ENCODE data around the gene RGPD3. TPM values are rescaled to one million over a fixed set of nuclear protein-coding genes. Genes with fewer than 3 reads are reported as not detected.
"Not testable (repeated sequence)": the region's sequence is repeated elsewhere in the genome, so short reads cannot be mapped to it uniquely, and the experiment has no call there.

The RGPD3 gene
- total RNA-seq, 6 donors from 2014 or later, result 0.13 to 2.1 (median 0.73) TPM

DNA sequence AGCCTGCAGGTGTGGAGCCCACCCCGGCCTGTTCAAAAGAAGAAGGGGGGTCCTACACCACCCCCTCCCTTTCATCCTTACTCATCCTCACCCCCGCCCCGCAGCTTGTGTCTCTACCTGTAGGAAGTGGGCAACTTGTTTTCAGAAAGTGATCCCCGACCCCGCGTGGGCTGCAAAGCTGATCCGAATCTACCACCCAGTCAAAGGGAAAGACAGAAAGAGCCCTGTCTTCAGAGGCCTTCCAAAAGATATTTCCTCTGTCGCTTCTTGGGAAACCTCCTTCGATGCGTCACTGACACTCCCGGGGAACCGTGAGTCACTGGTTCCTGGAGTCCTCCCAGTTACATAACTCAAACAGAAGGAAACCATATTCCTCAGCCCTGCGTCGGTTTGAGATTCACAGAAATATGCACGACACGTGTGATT is 43.3 kb upstream of the RGPD3 start:
- H3K9me3 ChIP-seq, H3K4me3 ChIP-seq, H3K4me1 ChIP-seq, H3K36me3 ChIP-seq, H3K27me3 ChIP-seq: not testable (repeated sequence)
- H3K27ac ChIP-seq, result peak overlapping the region in 2 of 4 donors; percentile 35 to 40
- DNase-seq, result peak in 1 of 2 donors; percentile 59
- TF ChIP-seq EP300 (IDR thresholded peaks at IDR 0.05), result peak in 3 of 4 donors; percentile 9 to 22 (median 9)
- peak in 1 of 2 donors; percentile 65 for TF ChIP-seq POLR2AphosphoS5 (IDR thresholded peaks at IDR 0.05)
- ATAC-seq (ENCODE audit: low FRiP score in 2 of 2), result peak; percentile 55 to 93
- 31 to 55% methylated on average over 4 to 7 of the region's 16 CpGs for WGBS, 2 donors

DNA sequence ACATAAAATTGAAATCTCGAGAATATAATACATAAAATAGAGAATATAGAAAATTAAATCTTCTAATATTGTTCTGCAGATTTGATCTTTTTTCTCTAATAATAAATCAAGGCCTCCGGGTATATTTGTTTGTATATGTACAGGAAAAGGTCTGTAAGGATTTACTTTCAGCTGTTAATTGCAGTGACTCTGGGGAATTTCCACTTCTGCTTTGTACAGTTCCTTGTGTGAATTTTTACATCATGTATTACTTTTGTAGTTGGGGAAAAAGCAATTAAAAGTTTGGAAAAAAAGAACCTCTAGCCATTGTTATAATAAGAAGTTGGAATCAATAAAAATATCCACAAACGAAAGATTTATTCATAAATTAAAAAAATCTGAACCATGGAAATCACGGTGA is 42.6 kb upstream of the RGPD3 start:
- ATAC-seq (ENCODE audit: low FRiP score in 2 of 2); H3K4me1 ChIP-seq; H3K4me3 ChIP-seq; DNase-seq; H3K9me3 ChIP-seq; H3K27ac ChIP-seq; H3K36me3 ChIP-seq; H3K27me3 ChIP-seq: not testable (repeated sequence)
- 70 to 71% methylated on average over 4 of the region's 4 CpGs for WGBS, 2 donors

DNA sequence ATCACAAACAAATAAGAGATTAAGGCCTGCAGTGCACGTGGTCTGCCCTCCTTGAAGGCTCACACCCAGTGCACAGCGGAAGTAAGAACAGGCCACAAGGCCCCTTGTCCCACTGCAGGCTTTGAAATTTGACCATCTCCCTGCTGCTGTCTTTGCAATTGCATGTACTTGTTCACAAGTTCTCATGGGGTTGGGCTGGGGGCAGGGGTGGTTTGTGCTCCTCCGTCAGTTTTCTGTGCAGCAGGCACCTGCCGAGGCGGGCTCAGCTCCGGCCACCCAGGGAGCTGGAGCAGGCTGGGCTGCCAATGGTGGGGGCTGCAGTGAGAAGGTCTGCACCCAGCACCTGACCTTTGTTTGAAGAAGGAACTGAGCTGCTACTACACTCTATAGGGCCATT is 41.2 kb upstream of the RGPD3 start:
- not testable (repeated sequence) for ATAC-seq (ENCODE audit: low FRiP score in 2 of 2); H3K27ac ChIP-seq; H3K4me1 ChIP-seq; H3K27me3 ChIP-seq; H3K9me3 ChIP-seq; H3K4me3 ChIP-seq; H3K36me3 ChIP-seq
- 86 to 92% methylated on average over 1 to 6 of the region's 6 CpGs for WGBS, 2 donors
- peak in 1 of 2 donors; percentile 45 for DNase-seq

DNA sequence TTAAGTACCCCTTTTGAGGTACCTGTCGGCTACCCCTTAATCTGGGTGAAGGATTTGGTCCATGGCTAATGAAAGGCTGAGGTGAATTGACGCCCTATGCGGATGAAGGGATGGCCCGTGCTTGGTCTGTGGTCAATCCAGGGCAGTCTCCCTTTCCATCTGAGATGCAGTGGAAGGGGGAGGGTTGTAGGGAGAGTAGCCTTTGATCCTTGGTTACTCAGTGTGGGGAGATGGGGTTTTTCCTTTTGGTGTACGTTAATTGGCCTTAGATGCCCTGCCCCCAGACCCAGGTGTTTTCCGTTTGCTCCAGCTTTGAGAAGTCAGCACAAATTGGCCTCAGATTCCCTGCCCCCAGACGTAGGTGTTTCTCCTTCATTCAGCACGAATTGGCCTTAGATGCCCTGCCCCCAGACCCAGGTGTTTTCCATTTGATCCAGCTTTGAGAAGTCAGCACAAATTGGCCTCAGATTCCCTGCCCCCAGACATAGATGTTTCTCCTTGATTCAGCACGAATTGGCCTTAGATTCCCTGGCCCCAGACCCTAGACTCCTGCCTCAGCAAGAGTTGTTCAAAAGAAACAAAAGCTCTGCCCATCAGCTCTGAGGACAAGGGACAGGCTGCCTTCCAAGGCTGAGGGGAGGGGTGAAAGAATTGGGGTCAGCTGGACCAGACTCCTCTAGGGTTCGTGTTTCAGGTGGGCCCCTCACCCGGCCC is 40.6 kb upstream of the RGPD3 start:
- WGBS, 2 donors, result 74 to 80% methylated on average over 8 to 9 of the region's 11 CpGs
- not testable (repeated sequence) for H3K9me3 ChIP-seq; H3K27ac ChIP-seq; ATAC-seq (ENCODE audit: low FRiP score in 2 of 2); H3K4me3 ChIP-seq; H3K36me3 ChIP-seq; H3K4me1 ChIP-seq; DNase-seq; H3K27me3 ChIP-seq

DNA sequence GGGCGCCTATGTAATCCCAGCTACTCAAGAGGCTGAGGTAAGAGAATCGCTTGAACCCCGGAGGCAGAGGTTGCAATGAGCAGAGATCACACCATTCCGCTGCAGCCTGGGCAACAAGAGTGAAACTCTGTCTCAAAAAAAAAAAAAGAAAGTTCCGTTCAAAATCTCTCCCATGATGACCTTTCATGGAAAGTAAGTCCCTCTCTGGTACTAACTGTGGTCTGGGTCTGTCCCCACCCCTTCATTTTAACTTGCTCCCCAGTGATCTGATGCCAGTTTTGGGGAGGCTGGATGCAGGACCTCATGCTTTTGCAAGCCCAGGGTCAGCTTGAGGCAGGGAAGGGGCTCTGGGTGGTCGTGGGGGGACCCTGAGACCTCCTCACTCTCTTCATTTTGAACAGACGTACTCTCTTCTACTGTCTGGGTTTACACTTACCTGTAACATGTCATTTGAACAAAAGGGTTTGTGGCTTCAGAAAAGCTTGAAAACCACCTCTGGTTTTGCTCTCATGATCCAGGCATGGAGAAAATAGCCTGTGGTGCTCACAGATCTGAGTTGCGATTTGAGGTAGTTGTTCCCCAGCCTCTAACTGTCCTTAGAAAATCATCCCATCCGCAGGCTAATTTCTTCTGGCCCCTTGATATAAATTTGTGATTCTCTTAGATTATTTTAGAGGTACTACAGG is 37.9 kb upstream of the RGPD3 start:
- ATAC-seq (ENCODE audit: low FRiP score in 2 of 2); DNase-seq; H3K27me3 ChIP-seq: not testable (repeated sequence)

DNA sequence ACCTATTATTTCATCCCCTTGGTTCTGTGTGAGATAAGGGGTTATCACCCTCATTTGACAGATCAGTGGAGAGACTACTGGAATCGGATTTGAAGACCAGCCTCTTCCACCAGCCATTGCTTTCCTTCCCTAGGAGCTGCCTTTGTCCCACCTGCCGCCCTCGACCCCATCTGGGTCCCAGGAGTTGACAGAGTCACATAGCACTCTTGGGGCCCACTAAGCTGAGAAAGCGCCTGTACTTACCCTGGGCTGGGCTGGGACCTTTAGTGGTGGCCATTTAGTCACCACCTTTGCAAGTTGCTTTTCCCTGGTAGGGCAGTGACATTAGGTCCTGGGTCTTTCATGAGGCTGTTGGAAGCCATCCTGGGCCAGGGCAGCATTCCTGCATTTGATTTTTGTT is 36.6 kb upstream of the RGPD3 start:
- H3K9me3 ChIP-seq; DNase-seq; H3K36me3 ChIP-seq; H3K4me3 ChIP-seq; H3K4me1 ChIP-seq; H3K27me3 ChIP-seq; ATAC-seq (ENCODE audit: low FRiP score in 2 of 2); H3K27ac ChIP-seq: not testable (repeated sequence)
- WGBS, 2 donors, result 90% methylated on average over 4 of the region's 4 CpGs

More for the DNA sequence above, 37.9 kb upstream of the RGPD3 start:
- H3K9me3 ChIP-seq, H3K4me1 ChIP-seq, H3K4me3 ChIP-seq, H3K36me3 ChIP-seq, H3K27ac ChIP-seq: not testable (repeated sequence)
- WGBS, 2 donors, result 73 to 76% methylated on average over 7 of the region's 9 CpGs

DNA sequence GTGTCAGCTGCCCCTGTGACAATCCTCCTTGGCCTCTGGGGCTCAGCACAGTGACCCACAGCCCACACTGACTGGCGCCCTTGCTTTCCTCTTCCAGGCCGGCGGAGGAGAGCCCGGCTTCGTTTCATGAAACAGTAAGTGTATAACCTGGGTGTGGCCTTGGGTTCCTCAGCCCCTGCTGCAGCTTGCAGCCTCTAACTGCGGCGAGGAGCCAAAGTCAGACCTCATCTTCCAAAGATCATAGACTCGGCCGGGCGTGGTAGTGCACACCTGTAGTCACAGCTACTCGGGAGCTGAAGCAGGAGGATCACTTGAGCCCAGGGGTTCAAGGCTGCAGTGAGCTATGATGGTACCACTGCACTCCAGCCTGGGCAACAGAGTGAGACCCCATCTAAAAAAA is 36.0 kb upstream of the RGPD3 start:
- ATAC-seq (ENCODE audit: low FRiP score in 2 of 2) (peak in 1 of 2 donors; percentile 7), DNase-seq (peak in 1 of 2 donors; percentile 26)
- H3K4me3 ChIP-seq, H3K27ac ChIP-seq, H3K36me3 ChIP-seq, H3K9me3 ChIP-seq, H3K27me3 ChIP-seq, H3K4me1 ChIP-seq: not testable (repeated sequence)
- 91 to 93% methylated on average over 5 to 6 of the region's 11 CpGs for WGBS, 2 donors

DNA sequence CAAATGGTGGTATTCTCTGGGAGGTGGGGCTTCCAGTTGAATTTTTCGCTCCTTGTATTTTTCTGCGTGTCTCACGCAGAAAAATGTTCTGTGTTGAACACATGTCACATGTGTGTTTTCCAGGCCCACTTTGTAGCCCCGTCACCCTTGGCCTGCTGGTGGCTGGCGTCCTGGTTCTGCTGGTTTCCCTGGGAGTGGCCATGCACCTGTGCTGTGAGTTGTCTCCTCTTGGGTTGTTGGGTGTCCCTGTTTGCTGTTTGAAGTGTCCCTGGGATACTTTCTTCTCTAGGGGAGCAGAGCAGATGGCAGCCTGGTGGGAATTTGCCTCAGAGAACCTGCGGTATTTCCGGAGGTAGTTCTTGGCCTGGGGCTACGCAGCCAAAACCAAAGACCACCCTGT is 34.1 kb upstream of the RGPD3 start:
- H3K36me3 ChIP-seq; H3K4me1 ChIP-seq; H3K27me3 ChIP-seq; H3K27ac ChIP-seq; H3K9me3 ChIP-seq; H3K4me3 ChIP-seq; ATAC-seq (ENCODE audit: low FRiP score in 2 of 2): not testable (repeated sequence)
- DNase-seq, result peak in 1 of 2 donors; percentile 13
- WGBS, 2 donors, result 90 to 91% methylated on average over 5 to 8 of the region's 8 CpGs

DNA sequence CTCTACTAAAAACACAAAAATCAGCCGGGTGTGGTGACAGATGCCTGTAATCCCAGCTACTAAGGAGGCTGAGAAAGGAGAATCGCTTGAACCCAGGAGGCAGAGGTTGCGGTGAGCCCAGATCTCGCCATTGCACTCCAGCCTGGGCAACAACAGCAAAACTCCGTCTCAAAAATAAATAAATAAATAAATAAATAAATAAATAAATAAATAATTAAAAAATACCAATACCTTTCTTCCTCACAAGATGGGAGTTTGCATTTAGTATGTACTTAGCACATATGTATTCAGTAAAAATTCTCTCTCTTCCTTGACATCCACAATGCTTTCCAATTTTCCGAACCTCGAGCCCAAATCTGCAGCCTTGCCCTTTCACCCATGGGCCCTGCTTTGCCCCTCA is 32.1 kb upstream of the RGPD3 start:
- DNase-seq; H3K4me1 ChIP-seq; H3K4me3 ChIP-seq; H3K27me3 ChIP-seq; H3K27ac ChIP-seq; H3K36me3 ChIP-seq; ATAC-seq (ENCODE audit: low FRiP score in 2 of 2); H3K9me3 ChIP-seq: not testable (repeated sequence)
- 87% methylated on average over 6 of the region's 7 CpGs for WGBS, 2 donors

DNA sequence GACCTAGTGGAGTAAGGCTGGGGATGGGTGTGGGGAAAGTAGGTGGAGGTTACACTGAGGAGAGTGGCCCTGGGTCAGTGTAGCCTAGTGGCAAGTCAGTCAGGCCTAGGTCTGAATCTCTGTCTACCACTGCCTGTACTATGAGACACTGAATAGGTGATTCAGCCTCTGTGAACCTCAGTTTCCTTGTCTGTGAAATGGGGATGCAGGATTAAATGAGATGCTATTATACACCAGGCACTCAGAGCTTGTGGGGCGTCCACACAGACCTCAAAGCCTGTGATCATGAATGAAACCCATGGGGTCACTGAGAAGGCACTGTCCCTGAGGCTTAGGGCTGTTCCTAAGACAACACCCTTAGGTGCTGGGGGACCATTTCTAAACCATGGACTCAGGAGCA is 30.3 kb upstream of the RGPD3 start:
- not testable (repeated sequence) for H3K4me3 ChIP-seq; ATAC-seq (ENCODE audit: low FRiP score in 2 of 2); DNase-seq; H3K27me3 ChIP-seq; H3K9me3 ChIP-seq; H3K4me1 ChIP-seq; H3K27ac ChIP-seq; H3K36me3 ChIP-seq
- 80 to 92% methylated on average over 1 of the region's 1 CpG for WGBS, 2 donors

DNA sequence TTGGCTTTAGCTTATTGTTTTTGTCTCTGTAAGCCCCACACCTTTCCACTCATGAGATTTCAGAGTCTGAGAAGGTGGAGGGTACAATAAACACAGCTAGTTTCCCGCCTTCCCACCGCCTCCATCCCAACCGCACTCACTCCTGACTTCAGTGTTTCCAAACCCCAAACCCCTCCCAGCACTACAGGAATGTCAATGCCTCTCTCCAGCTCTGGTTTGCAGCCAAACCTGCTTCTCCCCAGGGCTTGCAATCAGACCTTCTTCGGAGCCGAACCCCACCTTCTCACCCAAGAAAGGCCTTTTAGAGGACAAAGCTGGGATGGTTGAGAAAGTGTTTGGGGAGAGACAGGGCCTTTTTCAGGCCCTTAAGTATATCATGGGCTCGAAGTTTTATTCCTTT is 24.7 kb upstream of the RGPD3 start:
- H3K4me1 ChIP-seq, H3K4me3 ChIP-seq, H3K9me3 ChIP-seq, H3K36me3 ChIP-seq, H3K27ac ChIP-seq, H3K27me3 ChIP-seq: not testable (repeated sequence)
- peak in 1 of 2 donors; percentile 28 for ATAC-seq (ENCODE audit: low FRiP score in 2 of 2)
- peak in 1 of 2 donors; percentile 54 for DNase-seq
- WGBS, 2 donors, result 29 to 43% methylated on average over 6 of the region's 6 CpGs

DNA sequence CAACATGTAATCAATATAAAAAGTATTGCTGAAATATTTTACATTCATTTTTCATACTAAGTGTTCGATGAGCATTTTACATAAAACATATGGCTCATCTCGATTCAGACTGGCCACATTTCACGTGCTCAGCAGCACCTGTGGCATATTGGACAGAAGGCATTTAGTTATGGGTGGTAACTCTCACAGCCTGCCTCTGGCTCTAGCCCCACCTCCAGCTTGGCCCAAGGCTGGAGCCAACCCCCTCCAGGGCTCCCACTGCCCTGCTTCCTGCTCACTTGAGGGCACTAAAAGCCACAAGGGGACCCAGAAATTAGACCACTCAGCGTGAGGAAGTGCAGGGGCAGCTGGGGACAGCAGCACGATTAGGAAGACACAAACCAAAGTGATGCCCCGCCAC is 24.2 kb upstream of the RGPD3 start:
- not testable (repeated sequence) for H3K4me3 ChIP-seq; H3K36me3 ChIP-seq; H3K4me1 ChIP-seq; ATAC-seq (ENCODE audit: low FRiP score in 2 of 2); H3K27me3 ChIP-seq; H3K27ac ChIP-seq; DNase-seq; H3K9me3 ChIP-seq
- WGBS, 2 donors, result 68 to 83% methylated on average over 4 to 6 of the region's 6 CpGs

DNA sequence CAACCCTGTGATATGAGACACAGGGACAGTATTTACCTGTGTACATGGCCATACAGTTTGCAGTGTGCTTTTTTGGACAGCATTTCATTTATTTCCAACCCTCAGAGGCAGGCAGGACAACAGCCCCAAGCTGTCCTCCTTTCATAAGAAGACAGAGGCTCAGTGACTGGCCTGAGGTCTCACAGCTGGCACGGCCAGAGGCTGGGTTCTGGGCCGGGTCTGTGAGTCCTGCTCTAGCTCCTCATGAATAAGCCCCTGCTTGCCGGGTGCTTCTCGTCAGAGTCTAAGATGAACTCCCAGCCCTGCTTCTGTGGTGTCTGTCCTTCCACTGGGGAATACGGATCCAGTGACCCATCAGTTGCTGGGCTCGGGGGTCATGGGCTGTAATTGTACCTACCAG is 21.5 kb upstream of the RGPD3 start:
- H3K4me3 ChIP-seq; H3K4me1 ChIP-seq; ATAC-seq (ENCODE audit: low FRiP score in 2 of 2); H3K27me3 ChIP-seq; H3K9me3 ChIP-seq; H3K36me3 ChIP-seq; DNase-seq; H3K27ac ChIP-seq: not testable (repeated sequence)
- WGBS, 2 donors, result 81 to 92% methylated on average over 2 to 5 of the region's 6 CpGs
